HFF-Myc (cell line): Measurements from ENCODE around the gene LRRC37A3.
"Not testable (repeated sequence)": the region's sequence is repeated elsewhere in the genome, so short reads cannot be mapped to it uniquely, and the experiment has no call there.

ENCODE experiments used
- DNase-seq: peaks from one replicate; pipeline ENCODE4 v3.0.0-alpha.2; 2011; ENCODE audit warnings: low read depth; ENCODE audit errors: extremely low read depth
- H3K4me3 ChIP-seq: replicated peaks from 2 replicates; pipeline ENCODE4 v1.5.1; 2011; ENCODE audit warnings: low read depth, mild to moderate bottlenecking, control low read depth, low read length

The LRRC37A3 gene

GRCh38 chr17:64836623-64837017, 82.7 kb downstream of the LRRC37A3 start:
- H3K4me3 ChIP-seq = peak overlapping the region; percentile 56
- DNase-seq = not testable (repeated sequence)

GRCh38 chr17:64834060-64834459, 85.2 kb downstream of the LRRC37A3 start:
- DNase-seq = not testable (repeated sequence)

GRCh38 chr17:64830631-64831040, 88.6 kb downstream of the LRRC37A3 start:
- DNase-seq, H3K4me3 ChIP-seq: not testable (repeated sequence)

More at GRCh38 chr17:64834060-64834459, 85.2 kb downstream of the LRRC37A3 start:
- H3K4me3 ChIP-seq = not testable (repeated sequence)

GRCh38 chr17:64829824-64830630, 89.3 kb downstream of the LRRC37A3 start:
- DNase-seq, H3K4me3 ChIP-seq: not testable (repeated sequence)

GRCh38 chr17:64829068-64829467, 90.2 kb downstream of the LRRC37A3 start:
- DNase-seq, H3K4me3 ChIP-seq: not testable (repeated sequence)

- DNase-seq, H3K4me3 ChIP-seq: not testable (repeated sequence)
Measured at GRCh38 chr17:64818904-64819303, 100.4 kb downstream of the LRRC37A3 start.

- not testable (repeated sequence) for DNase-seq, H3K4me3 ChIP-seq
Measured at GRCh38 chr17:64815833-64816198, 103.5 kb downstream of the LRRC37A3 start.

- DNase-seq, H3K4me3 ChIP-seq: not testable (repeated sequence)
Measured at GRCh38 chr17:64814993-64815832, 104.1 kb downstream of the LRRC37A3 start.

GRCh38 chr17:64808178-64808977, 110.9 kb downstream of the LRRC37A3 start:
- DNase-seq = peak; percentile 30
- not testable (repeated sequence) for H3K4me3 ChIP-seq
